ENCODE data around the gene HIPK4.
"Not testable (repeated sequence)": the region's sequence is repeated elsewhere in the genome, so short reads cannot be mapped to it uniquely, and the experiment has no call there.

Gene HIPK4

DNA sequence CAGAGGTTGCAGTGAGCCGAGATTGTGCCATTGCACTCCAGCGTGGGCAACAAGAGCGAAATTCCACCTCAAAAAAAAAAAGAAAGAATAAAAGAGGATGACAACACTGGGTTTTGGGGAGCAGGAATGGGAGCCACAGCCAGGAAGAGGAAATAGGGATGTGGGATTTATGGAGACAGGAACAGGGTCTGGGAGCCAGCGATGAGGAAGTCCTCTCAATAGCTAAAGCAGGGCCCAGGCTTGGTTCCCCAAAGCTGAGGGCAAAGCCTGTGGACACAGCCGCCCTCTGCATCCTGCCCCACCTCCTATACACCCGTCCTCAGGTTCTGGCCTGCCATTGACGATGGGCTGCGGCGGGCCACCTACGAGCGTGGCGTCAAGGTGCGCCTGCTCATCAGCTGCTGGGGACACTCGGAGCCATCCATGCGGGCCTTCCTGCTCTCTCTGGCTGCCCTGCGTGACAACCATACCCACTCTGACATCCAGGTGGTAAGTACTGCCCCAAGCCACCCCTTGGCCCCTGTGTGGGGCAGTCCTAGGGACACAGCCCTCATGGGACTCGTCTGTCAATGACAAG, 13.6 kb downstream of the HIPK4 start:
- Histone ChIP-seq H3K27ac (no peak overlapping the region), H3K36me3 (peaks cover 25 to 98% (median 86%) of the 10 kb centered on the region in 3 donors), H3K4me3 (no peak overlapping the region), H3K9me3 (no peaks in the 10 kb centered on the region), H3K4me1 (no peaks in the 10 kb centered on the region), H3K27me3 (no peaks in the 10 kb centered on the region)
- TF ChIP-seq, protein P1, sequence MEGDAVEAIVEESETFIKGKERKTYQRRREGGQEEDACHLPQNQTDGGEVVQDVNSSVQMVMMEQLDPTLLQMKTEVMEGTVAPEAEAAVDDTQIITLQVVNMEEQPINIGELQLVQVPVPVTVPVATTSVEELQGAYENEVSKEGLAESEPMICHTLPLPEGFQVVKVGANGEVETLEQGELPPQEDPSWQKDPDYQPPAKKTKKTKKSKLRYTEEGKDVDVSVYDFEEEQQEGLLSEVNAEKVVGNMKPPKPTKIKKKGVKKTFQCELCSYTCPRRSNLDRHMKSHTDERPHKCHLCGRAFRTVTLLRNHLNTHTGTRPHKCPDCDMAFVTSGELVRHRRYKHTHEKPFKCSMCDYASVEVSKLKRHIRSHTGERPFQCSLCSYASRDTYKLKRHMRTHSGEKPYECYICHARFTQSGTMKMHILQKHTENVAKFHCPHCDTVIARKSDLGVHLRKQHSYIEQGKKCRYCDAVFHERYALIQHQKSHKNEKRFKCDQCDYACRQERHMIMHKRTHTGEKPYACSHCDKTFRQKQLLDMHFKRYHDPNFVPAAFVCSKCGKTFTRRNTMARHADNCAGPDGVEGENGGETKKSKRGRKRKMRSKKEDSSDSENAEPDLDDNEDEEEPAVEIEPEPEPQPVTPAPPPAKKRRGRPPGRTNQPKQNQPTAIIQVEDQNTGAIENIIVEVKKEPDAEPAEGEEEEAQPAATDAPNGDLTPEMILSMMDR (IDR thresholded peaks at IDR 0.05) = no peak
- DNase-seq = no peak
- intact Hi-C loops (cut with DNase I; ENCODE audit: low total_unique reads) = no loop called here

DNA sequence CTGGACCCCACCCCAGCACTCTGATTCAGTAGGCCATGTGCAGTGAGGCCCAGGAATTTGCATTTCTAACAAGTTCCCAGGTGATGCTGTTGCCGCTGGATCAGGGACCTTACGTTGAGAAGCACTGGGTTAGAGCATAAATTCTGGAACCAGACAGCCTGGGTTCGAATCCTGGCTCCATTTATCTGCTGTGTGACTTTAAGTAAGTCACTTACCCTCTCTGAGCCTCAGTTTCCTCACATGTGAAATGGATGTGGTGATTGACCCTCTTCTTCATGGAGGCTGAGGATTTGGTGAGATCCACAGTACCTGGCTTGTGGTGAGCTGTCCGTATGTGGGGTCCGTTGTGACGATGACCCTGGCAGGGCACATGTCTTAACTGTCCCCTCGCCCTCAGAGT, 15.9 kb downstream of the HIPK4 start:
- TF ChIP-seq, protein P1 (IDR thresholded peaks at IDR 0.05) = no peak
- Histone ChIP-seq H3K27me3 (no peaks in the 10 kb centered on the region), H3K4me3 (no peak overlapping the region), H3K36me3 (peaks cover 41 to 98% (median 91%) of the 10 kb centered on the region in 3 donors), H3K27ac (no peak overlapping the region), H3K9me3 (no peaks in the 10 kb centered on the region), H3K4me1 (no peaks in the 10 kb centered on the region)
- intact Hi-C loops (cut with DNase I; ENCODE audit: low total_unique reads) = no loop called here
- no peak for DNase-seq

DNA sequence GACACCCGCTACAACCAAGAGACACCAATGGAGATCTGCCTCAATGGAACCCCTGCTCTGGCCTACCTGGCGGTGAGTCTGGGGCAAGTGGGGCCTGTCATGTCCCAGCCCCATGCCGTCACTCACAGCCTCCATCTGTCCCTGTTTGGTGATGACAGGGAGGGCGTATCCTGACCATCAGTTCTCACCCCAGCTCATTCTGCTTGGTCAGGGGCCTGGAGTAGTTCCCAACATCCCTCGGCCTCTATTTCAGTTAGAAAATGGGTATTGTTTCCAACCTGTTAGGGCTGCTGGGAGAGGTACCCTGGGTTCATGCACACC, 18.2 kb downstream of the HIPK4 start:
- no peaks in the 10 kb centered on the region for H3K9me3 ChIP-seq
- no peak overlapping the region for H3K27ac ChIP-seq
- H3K36me3 ChIP-seq = peaks cover 40 to 98% (median 95%) of the 10 kb centered on the region in 3 donors
- H3K27me3 ChIP-seq = no peaks in the 10 kb centered on the region
- intact Hi-C loops (cut with DNase I; ENCODE audit: low total_unique reads) = no loop called here
- TF ChIP-seq, protein P1 (IDR thresholded peaks at IDR 0.05) = no peak
- DNase-seq = no peak
- H3K4me1 ChIP-seq = no peaks in the 10 kb centered on the region
- no peak overlapping the region for H3K4me3 ChIP-seq

DNA sequence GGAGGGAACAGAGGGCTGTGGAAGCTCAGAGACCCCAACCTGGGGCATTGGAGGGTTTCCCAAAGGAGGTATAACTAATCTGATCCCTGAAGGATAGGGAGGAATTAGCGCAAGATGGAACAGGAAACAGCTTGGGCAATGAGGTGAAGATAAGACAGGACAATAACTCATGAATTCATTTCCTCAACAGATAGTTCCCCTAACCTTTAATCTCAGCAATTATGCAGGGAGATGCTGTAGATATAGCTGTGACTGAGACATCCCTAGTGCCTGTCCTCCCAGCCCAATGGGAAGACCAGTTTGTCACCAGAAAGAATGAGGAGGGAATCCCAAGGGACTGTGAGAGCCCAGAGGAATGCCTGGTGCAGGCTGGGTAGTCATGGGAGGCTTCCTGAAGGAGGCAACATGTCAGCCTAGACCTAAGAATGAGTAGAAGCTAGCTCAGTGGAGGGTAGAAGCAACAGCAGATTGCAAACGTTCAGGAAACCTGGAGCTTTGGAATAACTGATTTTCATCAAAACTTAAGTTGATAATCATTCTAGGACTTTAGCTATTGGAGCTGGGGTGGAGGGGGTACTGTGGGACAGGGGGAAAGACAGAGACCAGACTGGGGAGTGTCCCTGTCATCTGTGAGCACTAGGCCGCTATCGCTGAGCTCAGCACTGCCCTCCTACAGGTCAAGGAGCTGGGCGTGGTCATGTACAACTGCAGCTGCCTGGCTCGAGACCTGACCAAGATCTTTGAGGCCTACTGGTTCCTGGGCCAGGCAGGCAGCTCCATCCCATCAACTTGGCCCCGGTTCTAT, 18.8 kb downstream of the HIPK4 start:
- Histone ChIP-seq H3K27ac (no peak overlapping the region), H3K4me3 (no peak overlapping the region), H3K36me3 (peaks cover 43 to 98% (median 95%) of the 10 kb centered on the region in 3 donors), H3K9me3 (no peaks in the 10 kb centered on the region), H3K4me1 (peaks cover 0 to 2% (median 0%) of the 10 kb centered on the region in 4 donors), H3K27me3 (no peaks in the 10 kb centered on the region)
- TF ChIP-seq, protein P1 (IDR thresholded peaks at IDR 0.05) = no peak
- intact Hi-C loops (cut with DNase I; ENCODE audit: low total_unique reads) = no loop called here
- DNase-seq = no peak

DNA sequence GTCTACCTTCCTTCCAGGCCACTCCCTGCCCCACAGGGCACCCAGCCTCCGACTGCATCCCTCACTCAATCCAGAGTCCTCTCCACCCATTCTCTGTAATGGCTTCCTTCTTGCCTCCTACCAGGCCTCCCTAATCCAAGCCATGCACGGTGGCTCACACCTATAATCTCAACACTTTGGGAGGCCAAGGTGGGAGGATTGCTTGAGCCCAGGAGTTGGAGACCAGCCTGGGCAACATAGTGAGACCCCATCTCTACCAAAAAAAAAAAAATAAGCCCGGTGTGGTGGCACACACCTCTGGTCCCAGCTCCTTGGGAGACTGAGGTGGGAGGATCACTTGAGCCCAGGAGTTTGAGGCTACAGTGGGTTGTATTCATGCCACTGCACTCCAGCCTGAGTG, 19.7 kb downstream of the HIPK4 start:
- intact Hi-C loops (cut with DNase I; ENCODE audit: low total_unique reads); H3K4me3 ChIP-seq; H3K27me3 ChIP-seq; H3K27ac ChIP-seq; H3K9me3 ChIP-seq; DNase-seq: not testable (repeated sequence)
- H3K36me3 ChIP-seq = peaks cover 43 to 90% (median 90%) of the 10 kb centered on the region in 3 donors
- H3K4me1 ChIP-seq = peaks cover 0 to 10% (median 8%) of the 10 kb centered on the region in 4 donors

DNA sequence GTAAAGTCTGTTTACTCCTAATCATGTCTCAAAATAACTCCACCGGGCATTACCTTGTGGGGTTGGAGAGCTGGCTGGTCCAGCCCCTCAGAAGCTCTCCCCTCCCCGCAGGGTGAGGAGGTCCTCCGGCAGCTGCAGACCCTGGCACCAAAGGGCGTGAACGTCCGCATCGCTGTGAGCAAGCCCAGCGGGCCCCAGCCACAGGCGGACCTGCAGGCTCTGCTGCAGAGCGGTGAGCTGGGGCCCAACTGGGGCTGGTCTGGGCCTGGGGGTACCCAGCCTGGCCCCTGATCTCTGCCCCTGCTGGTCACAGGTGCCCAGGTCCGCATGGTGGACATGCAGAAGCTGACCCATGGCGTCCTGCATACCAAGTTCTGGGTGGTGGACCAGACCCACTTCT, 20.2 kb downstream of the HIPK4 start:
- Histone ChIP-seq H3K27ac (no peak overlapping the region), H3K27me3 (no peaks in the 10 kb centered on the region), H3K36me3 (peaks cover 43 to 86% (median 86%) of the 10 kb centered on the region in 3 donors), H3K9me3 (no peaks in the 10 kb centered on the region), H3K4me1 (peaks cover 0 to 12% (median 9%) of the 10 kb centered on the region in 4 donors), H3K4me3 (no peak overlapping the region)
- no peak for DNase-seq
- intact Hi-C loops (cut with DNase I; ENCODE audit: low total_unique reads) = no loop called here
- TF ChIP-seq, protein P1 (IDR thresholded peaks at IDR 0.05) = no peak

All from tibial artery (tissue), 4 donors.